HTR-8/SVneo (cell line): Measurements from ENCODE around the gene TEX36.
"Not testable (repeated sequence)": the region's sequence is repeated elsewhere in the genome, so short reads cannot be mapped to it uniquely, and the experiment has no call there.

ENCODE experiments used
- DNase-seq: peaks from one replicate; pipeline ENCODE4 v3.0.0; 2011; ENCODE audit warnings: low spot score, mixed read lengths; ENCODE audit not compliant: insufficient read length
- FAIRE-seq: peaks from 2 replicates; lab custom pipeline; 2011; peaks lifted over from hg19 to GRCh38; lab: Jason Lieb, UNC

TEX36 gene

DNA sequence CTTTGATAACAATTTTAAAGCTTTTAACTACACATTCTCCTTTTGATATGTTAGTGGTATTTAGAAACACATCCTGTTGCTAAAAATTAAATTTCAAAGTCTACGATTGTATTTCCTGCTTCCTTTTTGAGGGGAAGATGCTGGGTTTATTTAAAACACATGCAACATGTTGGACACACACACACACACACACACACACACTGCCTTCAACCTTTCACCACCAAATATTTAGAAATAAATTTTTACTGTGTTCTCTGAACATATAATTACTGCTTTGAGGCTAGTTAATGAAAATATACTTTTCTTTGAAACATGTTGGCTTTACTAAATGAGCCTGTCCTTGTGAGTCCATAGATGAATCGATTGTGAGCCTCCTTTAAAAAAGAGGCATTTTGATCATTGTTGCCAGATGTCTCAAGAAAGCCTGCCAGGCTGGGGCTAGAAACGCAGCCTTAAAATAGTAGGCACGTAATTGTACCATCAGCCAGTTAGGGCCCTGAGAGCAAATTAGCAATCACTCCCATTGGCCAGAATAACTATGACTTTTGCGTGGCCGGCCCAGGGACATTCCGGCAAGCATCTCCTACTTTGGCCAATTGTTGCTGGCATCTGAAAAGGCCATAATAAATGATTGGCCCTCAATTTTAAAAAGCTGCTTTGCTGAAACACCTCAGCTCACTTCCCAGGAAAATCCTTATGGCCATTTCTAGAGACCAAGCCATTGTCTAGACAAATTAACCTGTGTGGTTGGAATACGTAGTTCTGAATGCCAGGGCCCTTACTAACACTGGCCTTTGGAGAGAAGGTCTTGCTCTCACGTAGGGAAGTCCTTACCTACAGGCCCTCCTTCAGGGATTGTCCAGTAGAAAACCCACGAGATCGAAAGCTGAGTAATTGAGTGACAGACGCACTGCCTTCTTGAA lies 9.9 kb upstream of the TEX36 start:
- no peak for FAIRE-seq
- no peak for DNase-seq

- FAIRE-seq (no peak), DNase-seq (no peak)
Observed at GRCh38 chr10:125692196-125692595, 9.2 kb upstream of the TEX36 start.

DNA sequence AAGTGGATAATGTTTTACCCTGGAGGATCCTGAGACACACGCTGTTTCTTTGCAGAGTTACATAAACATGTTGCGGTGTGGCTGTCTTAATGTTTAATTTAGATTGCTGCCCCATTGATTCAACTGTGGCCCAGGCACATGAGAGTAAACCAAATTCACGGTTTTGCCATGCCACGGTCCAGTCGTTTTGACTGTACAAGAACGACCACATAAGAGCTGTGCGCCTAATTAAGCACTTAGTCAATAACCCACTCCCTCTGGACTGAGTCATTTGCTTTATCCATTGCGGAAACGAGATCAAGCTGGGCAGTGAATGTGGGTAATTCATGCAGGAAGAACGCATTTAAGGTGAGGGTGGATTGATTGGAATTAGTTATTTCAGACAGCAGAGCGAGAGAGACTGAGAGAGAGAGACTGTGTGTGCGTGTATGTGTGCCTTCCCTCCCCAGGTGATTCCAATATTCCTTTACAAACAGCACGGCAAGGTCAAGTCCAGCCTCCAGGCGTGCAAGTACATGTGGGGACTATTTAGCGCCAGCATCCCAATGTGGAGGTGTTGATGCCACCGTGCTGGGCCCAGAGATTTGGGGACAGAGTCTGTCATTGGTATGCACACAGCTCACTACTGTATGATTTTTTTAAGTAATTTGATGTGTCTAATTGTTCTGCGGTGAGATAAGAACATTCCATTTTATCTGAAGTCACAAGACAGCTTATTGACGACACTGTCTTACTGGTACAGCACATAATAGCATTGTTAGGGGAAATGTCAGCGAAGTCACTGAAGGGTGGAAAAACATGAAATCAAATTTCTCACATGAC lies 8.4 kb upstream of the TEX36 start:
- FAIRE-seq (no peak), DNase-seq (no peak)

- FAIRE-seq, result no peak
- DNase-seq, result no peak
Observed at GRCh38 chr10:125689955-125690569, 7.1 kb upstream of the TEX36 start.

GRCh38 chr10:125687507-125688185 lies 4.7 kb upstream of the TEX36 start:
- no peak for FAIRE-seq

GRCh38 chr10:125684581-125684980 lies 1.6 kb upstream of the TEX36 start:
- DNase-seq (no peak), FAIRE-seq (no peak)

More at GRCh38 chr10:125687507-125688185, 4.7 kb upstream of the TEX36 start:
- DNase-seq, result no peak

GRCh38 chr10:125683821-125684220 lies 858 bp upstream of the TEX36 start:
- no peak for DNase-seq
- no peak for FAIRE-seq

GRCh38 chr10:125679436-125679835 lies 3.5 kb downstream of the TEX36 start:
- no peak for FAIRE-seq

DNA sequence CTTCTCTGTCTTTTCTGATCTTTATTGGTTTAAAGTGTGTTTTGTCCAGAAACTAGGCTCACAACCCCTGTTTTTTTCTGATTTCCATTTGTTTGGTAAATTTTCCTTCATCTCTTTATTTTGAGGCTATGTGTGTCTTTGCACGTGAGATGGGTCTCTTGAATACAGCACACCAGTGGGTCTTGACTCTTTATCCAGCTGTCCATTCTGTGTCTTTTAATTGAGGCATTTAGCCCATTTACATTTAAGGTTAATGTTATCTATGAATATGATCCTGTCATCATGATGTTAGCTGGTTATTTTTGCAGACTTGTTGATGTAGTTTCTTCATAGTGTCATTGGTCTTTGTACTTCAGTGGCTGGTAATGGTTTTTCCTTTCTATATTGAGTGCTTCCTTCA lies 10.1 kb downstream of the TEX36 start:
- FAIRE-seq (no peak), DNase-seq (no peak)

More at GRCh38 chr10:125679436-125679835, 3.5 kb downstream of the TEX36 start:
- DNase-seq, result no peak

GRCh38 chr10:125662584-125662983 lies 20.4 kb downstream of the TEX36 start:
- DNase-seq (no peak), FAIRE-seq (no peak)

DNA sequence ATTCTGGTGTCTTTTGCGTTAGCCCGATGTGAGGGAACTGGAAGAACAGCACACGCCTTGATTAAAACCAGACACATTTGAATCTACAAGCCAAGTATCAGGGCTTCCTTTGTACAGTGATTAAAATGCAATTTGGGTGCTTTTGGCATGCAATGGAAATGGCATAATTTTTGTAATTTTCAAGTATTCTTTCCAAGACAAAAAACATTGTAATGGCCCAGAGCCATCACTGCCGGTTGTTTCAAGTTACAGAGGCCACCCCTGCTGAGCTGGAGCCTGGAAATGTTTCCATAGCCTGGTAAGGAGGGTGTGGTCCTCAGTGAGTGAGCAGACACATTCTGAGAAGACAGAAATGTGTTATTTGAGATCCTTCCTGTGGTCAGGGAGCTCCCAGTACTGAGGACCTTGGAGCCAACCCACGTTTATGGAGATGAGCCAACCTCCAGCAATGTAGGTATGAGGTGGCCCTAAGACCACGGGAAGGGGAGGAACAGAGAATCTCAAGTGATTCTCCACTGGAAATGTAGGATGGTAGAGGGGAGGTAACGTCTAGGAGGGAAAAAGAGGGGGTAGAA lies 20.9 kb downstream of the TEX36 start:
- FAIRE-seq, result no peak
- peak; percentile 69 for DNase-seq

- DNase-seq, result no peak
- no peak for FAIRE-seq
Observed at GRCh38 chr10:125661431-125661940, 21.5 kb downstream of the TEX36 start.

DNA sequence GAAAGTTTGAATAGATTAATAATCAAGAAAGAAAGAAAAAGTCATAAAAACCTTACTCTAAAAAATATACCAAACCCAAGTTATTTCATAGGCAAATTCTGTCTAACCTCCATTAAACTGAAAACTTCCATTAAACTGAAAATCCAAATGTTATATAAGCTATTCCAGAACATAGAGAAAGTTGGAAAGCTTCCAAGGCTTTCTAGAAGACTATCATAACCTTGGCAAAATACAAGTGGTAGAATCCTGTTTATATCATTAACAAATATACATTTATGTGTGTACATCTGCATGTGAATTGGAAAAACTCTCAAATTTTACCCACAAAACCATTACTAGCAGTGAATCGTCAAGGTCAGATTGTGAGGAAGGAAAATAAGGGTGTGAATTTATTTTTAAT lies 23.9 kb downstream of the TEX36 start:
- no peak for FAIRE-seq
- DNase-seq, result no peak

DNA sequence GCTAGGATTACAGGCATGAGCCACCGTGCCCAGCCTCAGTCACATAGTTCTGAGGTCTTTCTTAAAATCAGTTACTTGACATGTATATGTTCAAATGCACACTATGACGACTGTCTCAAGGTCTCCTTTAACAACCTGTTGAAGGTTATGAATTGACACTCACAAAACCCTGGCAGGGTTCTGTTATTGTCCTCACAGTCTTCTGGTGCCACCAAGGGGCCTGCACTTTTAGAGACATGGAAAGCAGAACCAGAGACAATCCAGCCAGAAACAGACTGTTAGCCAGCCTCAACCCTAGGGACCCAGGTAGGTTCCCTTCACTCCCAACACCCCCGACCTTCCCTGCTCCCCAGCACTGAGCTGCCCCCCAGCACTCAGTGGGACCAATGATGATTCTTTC lies 26.4 kb downstream of the TEX36 start:
- DNase-seq (no peak), FAIRE-seq (no peak)

- DNase-seq, FAIRE-seq: not testable (repeated sequence)
Observed at GRCh38 chr10:125653113-125653512, 29.9 kb downstream of the TEX36 start.

DNA sequence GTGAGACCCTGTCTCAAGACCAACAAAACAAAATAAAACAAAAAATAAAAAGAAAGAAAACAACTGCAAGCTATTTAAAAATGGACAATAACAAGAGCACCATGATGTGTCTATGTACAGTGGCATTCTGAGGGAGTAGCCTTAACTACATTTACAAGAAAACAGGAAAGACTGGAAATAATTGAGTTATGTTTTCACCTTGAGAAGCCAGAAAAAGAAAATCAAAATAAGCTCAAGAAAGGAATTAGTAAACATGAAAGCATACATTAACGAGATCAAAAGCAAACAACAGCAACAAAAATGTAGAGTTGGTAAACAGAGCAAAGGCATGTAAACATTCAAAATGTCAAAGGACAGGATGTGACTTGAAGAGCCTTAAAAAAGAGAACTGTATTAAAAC lies 36.7 kb downstream of the TEX36 start:
- no peak for DNase-seq
- no peak for FAIRE-seq

- DNase-seq (no peak), FAIRE-seq (no peak)
Observed at GRCh38 chr10:125641398-125641797, 41.6 kb downstream of the TEX36 start.

DNA sequence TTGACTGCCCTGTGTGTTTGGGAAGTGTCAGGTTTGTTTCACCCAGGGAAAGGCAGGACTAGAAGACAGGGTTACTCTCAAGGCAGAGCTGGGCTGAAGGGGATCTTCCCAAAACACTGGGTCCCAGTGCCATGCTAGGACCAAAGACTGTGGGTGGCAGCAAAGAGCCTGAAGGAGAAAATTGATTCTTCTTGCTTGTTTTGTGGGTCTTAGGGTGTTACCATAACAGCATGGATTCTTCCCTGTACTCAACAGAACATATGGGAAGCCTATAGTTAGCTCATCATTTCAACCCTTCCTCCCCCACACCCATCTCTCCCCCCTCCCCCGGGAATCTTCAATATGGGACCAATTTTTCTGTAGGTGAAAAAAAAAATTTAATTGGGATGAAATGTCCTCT lies 42.3 kb downstream of the TEX36 start:
- DNase-seq (no peak), FAIRE-seq (no peak)

GRCh38 chr10:125639846-125640245 lies 43.1 kb downstream of the TEX36 start:
- FAIRE-seq, result no peak
- DNase-seq, result no peak

DNA sequence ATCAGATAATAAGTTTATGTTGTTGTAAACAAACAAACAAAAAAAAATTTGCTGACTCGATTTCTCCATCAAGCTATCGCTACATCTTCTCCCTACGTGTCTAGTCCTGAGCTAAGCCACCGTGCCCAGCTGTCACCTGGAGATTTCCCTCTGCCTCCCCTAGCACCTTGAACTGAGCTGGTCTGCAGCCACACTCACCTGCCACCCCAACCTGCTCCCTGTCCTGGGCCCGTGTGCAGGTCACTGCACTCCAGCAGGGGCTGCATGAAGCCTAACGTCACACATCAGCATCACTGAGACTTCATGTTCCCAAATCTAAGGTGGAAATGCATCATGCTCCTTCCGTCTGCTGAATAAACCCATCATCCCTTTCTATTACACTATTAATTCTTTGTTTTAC lies 44.4 kb downstream of the TEX36 start:
- DNase-seq, result no peak
- no peak for FAIRE-seq
